Measurements from ENCODE around the gene COL1A2. TPM values are rescaled to one million over a fixed set of nuclear protein-coding genes. Genes with fewer than 3 reads are reported as not detected.

Gene COL1A2
- total and polyA plus RNA-seq, 2 of the 8 experiments (the other 6 are each of a cell fraction or from before 2014, with no cell fraction given), result 45.2 to 87.2 TPM

- 94% methylated on average over 1 of the region's 1 CpG; no CpG with 5 or more reads in 1 of the 2 experiments for WGBS, 2 experiments (ENCODE audit: extremely low coverage in 1 of 2, insufficient coverage in 1 of 2, insufficient read length in 1 of 2, insufficient replicate concordance in 2 of 2, low coverage in 1 of 2, low lambda C conversion rate in 2 of 2, missing lambda C conversion rate in 1 of 2)
Observed at GRCh38 chr7:94350734-94351133, 44.0 kb upstream of the COL1A2 start.

More at GRCh38 chr7:94350734-94351133, 44.0 kb upstream of the COL1A2 start:
- Histone ChIP-seq H4K20me1 (replicated peaks in 1 of 2; ENCODE audit: control insufficient read depth in 1 of 2, insufficient read depth in 2 of 2, low read length in 2 of 2) (no peaks in the 10 kb centered on the region), H3K36me3 (ENCODE audit: control insufficient read depth in 2 of 4, insufficient read depth in 4 of 4, low read length in 3 of 4) (no peaks in the 10 kb centered on the region), H3K56ac (replicated peaks; ENCODE audit: insufficient read length, low read depth, low read length) (no peak overlapping the region), H3K79me2 (ENCODE audit: control insufficient read depth in 1 of 2, insufficient read depth in 2 of 2, low read length in 2 of 2) (no peaks in the 10 kb centered on the region), H3K14ac (ENCODE audit: insufficient read length) (no peak overlapping the region), H3K23me2 (ENCODE audit: low read depth, low read length) (no peaks in the 10 kb centered on the region; the same call in 1 of the 2 replicates), H4K5ac (ENCODE audit: insufficient read length, low read depth, low read length) (no peak overlapping the region), H2AFZ (ENCODE audit: low read length) (no peak overlapping the region), H3K4me2 (ENCODE audit: insufficient read depth in 1 of 2, low read depth in 2 of 2, low read length in 2 of 2) (no peak overlapping the region), H3K9me3 (ENCODE audit: insufficient read depth in 2 of 2, low read depth in 1 of 2, low read length in 1 of 2) (no peaks in the 10 kb centered on the region), H3K4ac (replicated peaks; ENCODE audit: insufficient read length, low read depth, low read length) (no peak overlapping the region), H2BK15ac (ENCODE audit: low read length) (no peak overlapping the region), H3K79me1 (ENCODE audit: low read depth, low read length) (no peaks in the 10 kb centered on the region), H4K91ac (replicated peaks; ENCODE audit: insufficient read length, low read length) (no peak overlapping the region), H2BK120ac (replicated peaks; ENCODE audit: low read depth, low read length) (no peak overlapping the region), H3K4me3 (ENCODE audit: extremely low read depth in 1 of 4, insufficient read depth in 2 of 4, low read depth in 3 of 4, low read length in 4 of 4) (no peak overlapping the region), H2BK5ac (ENCODE audit: low read depth, low read length) (no peak overlapping the region), H3K23ac (ENCODE audit: insufficient read length) (no peak overlapping the region), H3K27ac (ENCODE audit: low read depth, low read length) (no peak overlapping the region), H2BK20ac (ENCODE audit: low read length) (no peak overlapping the region), H2AK5ac (ENCODE audit: low read depth, low read length) (no peak overlapping the region), H3K4me1 (replicated peaks in 1 of 4; ENCODE audit: control insufficient read depth in 3 of 4, insufficient read depth in 4 of 4, low read length in 3 of 4) (peaks cover 0 to 3% (median 0%) of the 10 kb centered on the region in 4 experiments; a peak in 3 of 7 replicates), H3K27me3 (replicated peaks in 1 of 4; ENCODE audit: control insufficient read depth in 3 of 4, extremely low read depth in 1 of 4, insufficient read depth in 3 of 4, low read length in 3 of 4) (no peaks in the 10 kb centered on the region), H3K9ac (replicated peaks in 1 of 4; ENCODE audit: extremely low read depth in 1 of 4, low read depth in 3 of 4, low read length in 3 of 4) (no peak overlapping the region), H4K8ac (ENCODE audit: extremely low read depth, insufficient read depth, low read length) (no peak overlapping the region), H3K18ac (ENCODE audit: extremely low read depth, low read length) (no peak overlapping the region), H2BK12ac (ENCODE audit: low read depth, low read length) (no peak overlapping the region)
- TF ChIP-seq GABPA (IDR thresholded peaks at IDR 0.05; ENCODE audit: borderline replicate concordance, insufficient read depth, low read length) (no peak), HDAC2 (IDR thresholded peaks at IDR 0.05; ENCODE audit: borderline replicate concordance in 1 of 2, low read depth in 2 of 2, low read length in 2 of 2) (no peak)
- FAIRE-seq (no peak), DNase-seq (ENCODE audit: low read depth in 1 of 2, low spot score in 2 of 2) (no peak)
- CTCF ChIA-PET (ENCODE audit: partially characterized antibody), result interaction anchor here (0.9 to 1.3 kb wide), 3 partner anchors 39 to 62 kb away, joined by 3 to 8 read pairs (median 4); no protein-coding TSS in a partner anchor
- POLR2A ChIA-PET (ENCODE audit: partially characterized antibody), result no interaction called here
